DOHH2 (cell line): ENCODE measurements around the gene WHAMM.

Source experiments
- H3F3A ChIP-seq: fragments of 200-600 bp; sonication (generic), shearing (Covaris generic); 2 replicates; pipeline ENCODE4 v1.6.0; 2016; ENCODE audit warnings: antibody characterized with exemption, mild to moderate bottlenecking; ENCODE audit not compliant: control insufficient read depth, insufficient read depth
- H3K27ac ChIP-seq: fragments of 200-600 bp; sonication (generic); 2 replicates; pipeline ENCODE4 v1.5.1; 2014; ENCODE audit warnings: low read depth, mild to moderate bottlenecking, low read length, moderate library complexity
- H3K27me3 ChIP-seq: fragments of 200-600 bp; sonication (generic); 2 replicates; pipeline ENCODE4 v1.6.1; 2014; ENCODE audit warnings: mild to moderate bottlenecking, low read length, mixed read lengths; ENCODE audit not compliant: control insufficient read depth
- H3K36me3 ChIP-seq: fragments of 200-600 bp; sonication (generic); 2 replicates; pipeline ENCODE4 v1.6.1; 2014; ENCODE audit warnings: mild to moderate bottlenecking, low read length, moderate library complexity, mixed read lengths; ENCODE audit not compliant: control insufficient read depth
- H3K4me1 ChIP-seq: fragments of 200-600 bp; sonication (generic); 2 replicates; pipeline ENCODE4 v1.6.1; 2014; ENCODE audit warnings: mild to moderate bottlenecking, low read length, mixed read lengths; ENCODE audit not compliant: control insufficient read depth
- H3K4me2 ChIP-seq: fragments of 200-600 bp; sonication (generic); 2 replicates; pipeline ENCODE4 v1.6.0; 2014; ENCODE audit warnings: mild to moderate bottlenecking, low read length, moderate library complexity
- H3K4me3 ChIP-seq: fragments of 200-600 bp; sonication (generic); 2 replicates; pipeline ENCODE4 v1.5.1; 2014; ENCODE audit warnings: mild to moderate bottlenecking, low read length, mixed read lengths
- H3K79me2 ChIP-seq: fragments of 200-600 bp; sonication (generic); 2 replicates; pipeline ENCODE4 v1.6.1; 2014; ENCODE audit warnings: mild to moderate bottlenecking, low read length, mixed read lengths; ENCODE audit not compliant: control insufficient read depth
- H3K9me2 ChIP-seq: fragments of 200-600 bp; sonication (generic); replicated peaks from 2 replicates; pipeline ENCODE4 v1.6.1; 2014; ENCODE audit warnings: mild to moderate bottlenecking, low read length, mixed read lengths; ENCODE audit not compliant: control insufficient read depth
- H3K9me3 ChIP-seq: fragments of 200-600 bp; sonication (generic); 2 replicates; pipeline ENCODE4 v1.6.1; 2014; ENCODE audit warnings: antibody characterized with exemption, low read length, mixed read lengths; ENCODE audit not compliant: control insufficient read depth, insufficient read depth
- H4K20me1 ChIP-seq: fragments of 200-600 bp; sonication (generic); 2 replicates; pipeline ENCODE4 v1.6.0; 2014; ENCODE audit warnings: low read depth, mild to moderate bottlenecking, antibody characterized with exemption, low read length, moderate library complexity; ENCODE audit not compliant: control insufficient read depth, insufficient read depth
- EZH2phosphoT487 ChIP-seq: fragments of 200-600 bp; sonication (generic); IDR thresholded peaks from 2 replicates; pipeline ENCODE4 v1.6.1; 2017; ENCODE audit warnings: borderline replicate concordance, mild to moderate bottlenecking, antibody characterized with exemption, low read length, moderate library complexity, mixed read lengths
- TF ChIP-seq, protein P1 (sequence below): fragments of 200-600 bp; sonication (generic); IDR thresholded peaks from one replicate; pipeline ENCODE4 v1.5.1; 2014; ENCODE audit warnings: antibody characterized with exemption, mild to moderate bottlenecking, low read depth, low read length; ENCODE audit not compliant: poor library complexity, severe bottlenecking

Gene WHAMM

DNA sequence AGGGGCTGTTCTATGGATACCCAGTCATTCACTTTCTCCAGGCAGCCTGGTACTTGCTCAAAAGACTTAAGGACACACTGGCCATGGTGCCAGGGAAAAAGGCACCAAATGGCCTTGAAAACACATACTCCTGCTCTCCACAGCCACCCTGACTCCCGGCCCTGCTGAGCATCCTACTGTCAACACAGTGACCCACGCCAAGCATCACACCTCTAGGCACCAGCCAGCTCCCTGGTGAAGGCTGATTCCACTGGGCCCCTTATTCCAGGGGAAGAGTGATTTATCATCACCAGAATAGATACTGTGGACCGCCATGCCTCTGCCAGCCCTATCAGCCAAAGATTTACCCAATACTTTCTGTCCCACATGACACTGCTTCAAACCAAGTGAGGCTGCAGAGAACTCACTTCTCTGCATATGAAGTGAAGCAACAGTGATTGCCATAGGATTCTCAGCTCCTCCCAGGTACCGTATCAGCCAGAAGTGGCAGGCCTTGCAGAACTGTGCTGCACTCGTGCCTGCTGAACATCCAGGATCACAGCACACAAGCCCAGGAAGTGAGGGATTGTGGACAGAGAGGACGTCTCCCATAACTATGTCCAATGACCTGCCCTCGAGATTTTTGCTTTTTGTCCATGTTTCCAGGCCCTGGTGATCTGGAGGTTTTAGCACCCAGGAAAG is 63.7 kb downstream of the WHAMM start:
- H3K4me3 ChIP-seq: no peak overlapping the region
- peaks cover 10% of the 10 kb centered on the region for H3K4me1 ChIP-seq
- TF ChIP-seq, protein P1, sequence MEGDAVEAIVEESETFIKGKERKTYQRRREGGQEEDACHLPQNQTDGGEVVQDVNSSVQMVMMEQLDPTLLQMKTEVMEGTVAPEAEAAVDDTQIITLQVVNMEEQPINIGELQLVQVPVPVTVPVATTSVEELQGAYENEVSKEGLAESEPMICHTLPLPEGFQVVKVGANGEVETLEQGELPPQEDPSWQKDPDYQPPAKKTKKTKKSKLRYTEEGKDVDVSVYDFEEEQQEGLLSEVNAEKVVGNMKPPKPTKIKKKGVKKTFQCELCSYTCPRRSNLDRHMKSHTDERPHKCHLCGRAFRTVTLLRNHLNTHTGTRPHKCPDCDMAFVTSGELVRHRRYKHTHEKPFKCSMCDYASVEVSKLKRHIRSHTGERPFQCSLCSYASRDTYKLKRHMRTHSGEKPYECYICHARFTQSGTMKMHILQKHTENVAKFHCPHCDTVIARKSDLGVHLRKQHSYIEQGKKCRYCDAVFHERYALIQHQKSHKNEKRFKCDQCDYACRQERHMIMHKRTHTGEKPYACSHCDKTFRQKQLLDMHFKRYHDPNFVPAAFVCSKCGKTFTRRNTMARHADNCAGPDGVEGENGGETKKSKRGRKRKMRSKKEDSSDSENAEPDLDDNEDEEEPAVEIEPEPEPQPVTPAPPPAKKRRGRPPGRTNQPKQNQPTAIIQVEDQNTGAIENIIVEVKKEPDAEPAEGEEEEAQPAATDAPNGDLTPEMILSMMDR: no peak
- TF ChIP-seq EZH2phosphoT487: no peak
- H3K9me3 ChIP-seq: no peaks in the 10 kb centered on the region
- H3K27me3 ChIP-seq: peaks cover 2% of the 10 kb centered on the region
- H3K36me3 ChIP-seq: no peaks in the 10 kb centered on the region
- no peaks in the 10 kb centered on the region for H4K20me1 ChIP-seq
- H3K4me2 ChIP-seq: no peak overlapping the region
- H3K79me2 ChIP-seq: no peaks in the 10 kb centered on the region
- H3K9me2 ChIP-seq: no peaks in the 10 kb centered on the region
- H3F3A ChIP-seq: no peaks in the 10 kb centered on the region
- no peak overlapping the region for H3K27ac ChIP-seq

DNA sequence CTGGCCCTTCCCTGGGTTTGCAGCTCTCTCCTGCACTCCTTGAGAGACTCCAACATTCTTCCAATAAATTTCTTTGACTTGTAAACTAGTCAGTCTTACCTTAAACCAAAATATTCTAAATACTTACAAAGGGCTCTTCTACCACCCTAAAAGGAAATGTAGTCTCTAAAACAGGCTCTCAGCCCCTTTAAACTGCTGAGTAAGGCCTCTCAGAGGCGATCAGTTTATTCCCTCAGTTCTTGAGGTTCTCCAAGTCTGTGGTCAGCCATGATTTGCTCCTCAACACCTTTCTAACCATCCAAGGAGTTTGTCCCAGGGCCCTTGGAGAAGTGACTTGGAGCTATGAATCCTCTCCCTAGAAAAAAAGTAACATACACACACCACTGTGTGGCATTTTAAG is 64.8 kb downstream of the WHAMM start:
- TF ChIP-seq, protein P1: no peak
- no peak for TF ChIP-seq EZH2phosphoT487
- no peak overlapping the region for H3K27ac ChIP-seq
- no peak overlapping the region for H3K4me3 ChIP-seq
- H3F3A ChIP-seq: no peaks in the 10 kb centered on the region
- no peak overlapping the region for H3K4me2 ChIP-seq
- no peaks in the 10 kb centered on the region for H3K9me3 ChIP-seq
- H4K20me1 ChIP-seq: no peaks in the 10 kb centered on the region
- H3K79me2 ChIP-seq: no peaks in the 10 kb centered on the region
- H3K4me1 ChIP-seq: peaks cover 10% of the 10 kb centered on the region
- H3K27me3 ChIP-seq: peaks cover 2% of the 10 kb centered on the region
- H3K36me3 ChIP-seq: no peaks in the 10 kb centered on the region
- no peaks in the 10 kb centered on the region for H3K9me2 ChIP-seq

DNA sequence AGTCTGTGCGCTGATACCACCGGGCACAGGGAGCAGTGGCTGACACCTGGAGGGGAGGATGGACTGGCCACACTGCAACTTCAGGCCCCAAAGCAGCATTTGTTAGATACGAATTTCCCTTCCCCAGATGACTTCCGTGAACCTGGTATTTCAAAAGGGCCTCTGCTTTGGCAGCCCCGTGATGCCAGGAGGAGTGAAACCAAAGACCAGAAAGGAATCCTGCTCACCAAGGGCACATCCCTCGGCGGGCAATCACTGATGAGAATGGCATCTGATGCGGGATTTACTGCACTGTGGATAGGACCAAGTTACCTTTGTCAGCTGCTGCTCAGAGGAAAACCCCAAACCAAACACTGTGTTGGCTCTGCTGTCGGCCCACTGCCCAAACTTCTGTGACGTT is 65.5 kb downstream of the WHAMM start:
- H3K27ac ChIP-seq: no peak overlapping the region
- H3K9me2 ChIP-seq: no peaks in the 10 kb centered on the region
- no peak for TF ChIP-seq EZH2phosphoT487
- TF ChIP-seq, protein P1: no peak
- H3K4me3 ChIP-seq: no peak overlapping the region
- peaks cover 2% of the 10 kb centered on the region for H3K27me3 ChIP-seq
- no peaks in the 10 kb centered on the region for H3K36me3 ChIP-seq
- H3F3A ChIP-seq: no peaks in the 10 kb centered on the region
- H3K9me3 ChIP-seq: no peaks in the 10 kb centered on the region
- peaks cover 10% of the 10 kb centered on the region for H3K4me1 ChIP-seq
- no peaks in the 10 kb centered on the region for H3K79me2 ChIP-seq
- H4K20me1 ChIP-seq: no peaks in the 10 kb centered on the region
- no peak overlapping the region for H3K4me2 ChIP-seq
